Smooth muscle cell (in vitro differentiated cells): ENCODE measurements around the gene DUSP10. TPM values are rescaled to one million over a fixed set of nuclear protein-coding genes. Genes with fewer than 3 reads are reported as not detected.

ENCODE experiments used
- DNase-seq: peaks from one replicate; lab custom pipeline; 2025; ENCODE audit not compliant: unreplicated experiment; lab: John Stamatoyannopoulos, UW
- H2AFZ ChIP-seq: fragments of 200-600 bp; sonication (generic); 2 replicates; pipeline ENCODE4 v1.6.0; 2016; ENCODE audit warnings: antibody characterized with exemption, low read depth, mild to moderate bottlenecking
- H3F3A ChIP-seq: fragments of 200-600 bp; sonication (generic); 2 replicates; pipeline ENCODE4 v1.6.0; 2017; ENCODE audit warnings: antibody characterized with exemption, low read depth
- H3K27ac ChIP-seq: fragments of 200-600 bp; sonication (generic); 2 replicates; pipeline ENCODE4 v1.5.1; 2016; ENCODE audit warnings: low read depth, mild to moderate bottlenecking
- H3K27me3 ChIP-seq: fragments of 200-600 bp; sonication (generic); 2 replicates; pipeline ENCODE4 v1.6.1; 2016; ENCODE audit warnings: low read depth, mild to moderate bottlenecking
- H3K36me3 ChIP-seq: fragments of 200-600 bp; sonication (generic); 2 replicates; pipeline ENCODE4 v1.5.1; 2016; ENCODE audit warnings: low read depth
- H3K4me1 ChIP-seq: fragments of 200-600 bp; sonication (generic); 2 replicates; pipeline ENCODE4 v1.5.1; 2016; ENCODE audit warnings: low read depth
- H3K4me2 ChIP-seq: fragments of 200-600 bp; sonication (generic); 2 replicates; pipeline ENCODE4 v1.6.0; 2016; ENCODE audit warnings: mild to moderate bottlenecking
- H3K4me3 ChIP-seq: fragments of 200-600 bp; sonication (generic); 2 replicates; pipeline ENCODE4 v1.5.1; 2016; ENCODE audit warnings: mild to moderate bottlenecking
- H3K79me2 ChIP-seq: fragments of 200-600 bp; sonication (generic); 2 replicates; pipeline ENCODE4 v1.6.0; 2016; ENCODE audit warnings: low read depth, mild to moderate bottlenecking
- H3K9ac ChIP-seq: fragments of 200-600 bp; sonication (generic); 2 replicates; pipeline ENCODE4 v1.6.0; 2016; ENCODE audit warnings: low read depth
- H3K9me3 ChIP-seq: fragments of 200-600 bp; sonication (generic); replicated peaks from 2 replicates; pipeline ENCODE4 v1.5.1; 2016; ENCODE audit warnings: low read depth
- H4K20me1 ChIP-seq: fragments of 200-600 bp; sonication (generic); 2 replicates; pipeline ENCODE4 v1.6.0; 2016; ENCODE audit warnings: low read depth
- WGBS: methylation state at CpG from one replicate; pipeline ENCODE4 v1.1.7; 2016; ENCODE audit warnings: low lambda C conversion rate; 5-methylcytosine and 5-hydroxymethylcytosine counted together
- polyA plus RNA-seq: library from polyadenylated mRNA; unstranded; fragments of >200 nt; fragmentation: Nextera tagmentation; extraction: Ambion mirVana; gene quantifications from 2 replicates; pipeline ENCODE4 v1.2.1, GENCODE V29; 2016
- total RNA-seq: library from RNA; depleted of rRNA; stranded (reverse); fragments of >200 nt; gene quantifications from 2 replicates; pipeline ENCODE4 v1.2.3, GENCODE V29; 2014
- TF ChIP-seq, protein P1 (sequence below): fragments of 200-600 bp; sonication (generic); IDR thresholded peaks from 2 replicates; pipeline ENCODE4 v1.5.1; 2017; ENCODE audit warnings: borderline replicate concordance, mild to moderate bottlenecking, antibody characterized with exemption; ENCODE audit not compliant: insufficient read depth, poor library complexity, severe bottlenecking

The DUSP10 gene
- total and polyA plus RNA-seq, 2 experiments from 2014 or later: 49.7 to 104 TPM

GRCh38 chr1:221760911-221761310 is 19.0 kb upstream of the DUSP10 start:
- H4K20me1 ChIP-seq: no peaks in the 10 kb centered on the region
- no peaks in the 10 kb centered on the region for H3K36me3 ChIP-seq
- no peaks in the 10 kb centered on the region for H3K9me3 ChIP-seq
- H3K4me1 ChIP-seq: no peaks in the 10 kb centered on the region
- H3K27me3 ChIP-seq: no peaks in the 10 kb centered on the region
- H3K4me3 ChIP-seq: no peak overlapping the region
- H3K27ac ChIP-seq: no peak overlapping the region
- no peak overlapping the region for H3K4me2 ChIP-seq
- no peaks in the 10 kb centered on the region for H3F3A ChIP-seq
- no peak overlapping the region for H3K9ac ChIP-seq
- TF ChIP-seq, protein P1, sequence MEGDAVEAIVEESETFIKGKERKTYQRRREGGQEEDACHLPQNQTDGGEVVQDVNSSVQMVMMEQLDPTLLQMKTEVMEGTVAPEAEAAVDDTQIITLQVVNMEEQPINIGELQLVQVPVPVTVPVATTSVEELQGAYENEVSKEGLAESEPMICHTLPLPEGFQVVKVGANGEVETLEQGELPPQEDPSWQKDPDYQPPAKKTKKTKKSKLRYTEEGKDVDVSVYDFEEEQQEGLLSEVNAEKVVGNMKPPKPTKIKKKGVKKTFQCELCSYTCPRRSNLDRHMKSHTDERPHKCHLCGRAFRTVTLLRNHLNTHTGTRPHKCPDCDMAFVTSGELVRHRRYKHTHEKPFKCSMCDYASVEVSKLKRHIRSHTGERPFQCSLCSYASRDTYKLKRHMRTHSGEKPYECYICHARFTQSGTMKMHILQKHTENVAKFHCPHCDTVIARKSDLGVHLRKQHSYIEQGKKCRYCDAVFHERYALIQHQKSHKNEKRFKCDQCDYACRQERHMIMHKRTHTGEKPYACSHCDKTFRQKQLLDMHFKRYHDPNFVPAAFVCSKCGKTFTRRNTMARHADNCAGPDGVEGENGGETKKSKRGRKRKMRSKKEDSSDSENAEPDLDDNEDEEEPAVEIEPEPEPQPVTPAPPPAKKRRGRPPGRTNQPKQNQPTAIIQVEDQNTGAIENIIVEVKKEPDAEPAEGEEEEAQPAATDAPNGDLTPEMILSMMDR: no peak
- 68% methylated on average over 3 of the region's 3 CpGs for WGBS
- no peaks in the 10 kb centered on the region for H3K79me2 ChIP-seq
- DNase-seq: no peak
- H2AFZ ChIP-seq: no peak overlapping the region

DNA sequence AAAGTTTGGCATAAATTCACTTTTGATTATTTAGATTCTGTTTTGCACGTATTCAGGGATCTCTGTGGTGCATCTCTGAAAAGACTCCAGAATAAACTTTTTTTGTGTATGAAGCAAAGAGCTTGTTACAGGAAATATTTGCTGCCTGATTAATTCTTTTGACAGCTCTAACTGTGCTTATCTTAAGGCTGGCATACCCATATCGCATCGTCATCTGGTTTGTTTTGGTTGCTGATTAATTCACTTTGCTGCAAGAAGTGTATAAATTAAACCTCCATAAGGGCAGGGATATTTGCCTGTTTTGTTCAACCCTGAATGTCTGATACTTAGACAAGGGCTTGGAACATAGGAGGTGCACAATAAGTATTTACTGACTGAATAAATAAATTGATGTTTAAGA is 17.5 kb upstream of the DUSP10 start:
- Histone ChIP-seq H3K36me3 (no peaks in the 10 kb centered on the region), H3K27me3 (no peaks in the 10 kb centered on the region), H3K27ac (no peak overlapping the region), H2AFZ (no peak overlapping the region), H3K79me2 (no peaks in the 10 kb centered on the region), H3K4me1 (no peaks in the 10 kb centered on the region), H4K20me1 (no peaks in the 10 kb centered on the region), H3K9ac (no peak overlapping the region), H3K4me2 (no peak overlapping the region), H3F3A (no peaks in the 10 kb centered on the region), H3K4me3 (no peak overlapping the region), H3K9me3 (no peaks in the 10 kb centered on the region)
- DNase-seq: no peak
- TF ChIP-seq, protein P1: no peak
- 72% methylated on average over 3 of the region's 3 CpGs for WGBS

DNA sequence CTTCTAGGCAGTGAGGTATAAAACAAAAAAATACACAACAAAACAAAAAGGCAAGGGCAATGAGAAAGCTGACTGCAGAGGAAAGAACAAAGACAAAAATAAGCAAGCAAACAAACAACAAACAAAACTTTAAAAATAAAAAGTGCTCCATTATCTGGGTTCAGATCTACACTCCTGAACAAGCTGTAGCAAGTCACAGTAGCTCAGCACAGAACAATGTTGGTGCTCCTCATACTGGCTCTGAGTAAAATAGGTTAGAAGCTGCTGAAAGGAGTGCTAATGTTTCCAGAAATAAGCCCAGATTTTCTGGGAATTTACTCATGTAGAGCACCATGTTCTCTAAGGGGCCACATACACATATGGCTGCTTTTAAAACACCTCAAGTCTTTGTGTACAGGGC is 16.6 kb upstream of the DUSP10 start:
- Histone ChIP-seq H3F3A (no peaks in the 10 kb centered on the region), H3K4me1 (no peaks in the 10 kb centered on the region), H3K4me2 (no peak overlapping the region), H3K9me3 (no peaks in the 10 kb centered on the region), H3K27ac (peak overlapping the region; percentile 38), H3K4me3 (no peak overlapping the region), H3K9ac (no peak overlapping the region), H3K79me2 (no peaks in the 10 kb centered on the region), H2AFZ (no peak overlapping the region), H3K27me3 (no peaks in the 10 kb centered on the region), H4K20me1 (no peaks in the 10 kb centered on the region), H3K36me3 (no peaks in the 10 kb centered on the region)
- TF ChIP-seq, protein P1: no peak
- DNase-seq: no peak

GRCh38 chr1:221756830-221757551 is 15.1 kb upstream of the DUSP10 start:
- H3K4me2 ChIP-seq: no peak overlapping the region
- no peaks in the 10 kb centered on the region for H3F3A ChIP-seq
- H3K27me3 ChIP-seq: no peaks in the 10 kb centered on the region
- no peak overlapping the region for H3K9ac ChIP-seq
- H3K4me1 ChIP-seq: no peaks in the 10 kb centered on the region
- H4K20me1 ChIP-seq: no peaks in the 10 kb centered on the region
- no peak overlapping the region for H3K4me3 ChIP-seq
- no peak for DNase-seq
- TF ChIP-seq, protein P1: no peak
- H3K36me3 ChIP-seq: no peaks in the 10 kb centered on the region
- no peak overlapping the region for H2AFZ ChIP-seq
- no peak overlapping the region for H3K27ac ChIP-seq
- 97% methylated on average over 3 of the region's 3 CpGs for WGBS
- no peaks in the 10 kb centered on the region for H3K9me3 ChIP-seq
- H3K79me2 ChIP-seq: no peaks in the 10 kb centered on the region
